Right lobe of liver (tissue), 4 donors: ENCODE results near the gene FHIT.

Experiments
- POLR2A ChIP-seq: fragments of 450-650 bp; IDR thresholded peaks from one replicate; pipeline ENCODE4 v1.6.1; 2017; ENCODE audit warnings: antibody characterized with exemption, mild to moderate bottlenecking
- TF ChIP-seq, protein P1 (sequence below), 4 donors: fragments of 200-600 bp in 3 of 4; fragments of 450-650 bp in 1 of 4; IDR thresholded peaks; one replicate each; pipeline versions ENCODE4 v1.5.1 to v1.8.0; 2016 to 2022; ENCODE audit warnings: antibody characterized with exemption in 4 of 4, mild to moderate bottlenecking in 2 of 4
- donor health status: DM: no; HTN: no; CAD: no.
- donor health status: DM: no; HTN: no; CAD: no.
- donor health status: DM: no; HTN: yes; CAD: no.

DNA sequence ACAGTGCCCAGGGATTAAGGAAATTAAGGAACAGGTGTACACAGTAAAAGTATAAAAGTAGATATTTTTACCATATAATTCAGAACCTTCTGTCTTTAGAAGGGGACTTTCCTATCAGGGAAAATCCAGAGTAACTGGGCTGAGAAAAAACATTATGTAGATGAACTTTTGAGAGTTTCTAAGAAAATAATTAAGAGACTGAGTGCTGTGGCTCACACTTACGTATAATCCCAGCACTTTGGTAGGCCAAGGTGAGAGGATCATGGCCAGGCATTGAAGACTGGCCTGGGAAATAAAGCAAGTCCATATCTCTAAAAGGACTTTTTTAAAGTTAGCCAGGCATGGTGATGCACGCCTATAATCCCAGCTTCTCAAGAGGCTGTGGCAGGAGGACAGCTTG lies 1021.8 kb downstream of the FHIT start:
- TF ChIP-seq, protein P1, sequence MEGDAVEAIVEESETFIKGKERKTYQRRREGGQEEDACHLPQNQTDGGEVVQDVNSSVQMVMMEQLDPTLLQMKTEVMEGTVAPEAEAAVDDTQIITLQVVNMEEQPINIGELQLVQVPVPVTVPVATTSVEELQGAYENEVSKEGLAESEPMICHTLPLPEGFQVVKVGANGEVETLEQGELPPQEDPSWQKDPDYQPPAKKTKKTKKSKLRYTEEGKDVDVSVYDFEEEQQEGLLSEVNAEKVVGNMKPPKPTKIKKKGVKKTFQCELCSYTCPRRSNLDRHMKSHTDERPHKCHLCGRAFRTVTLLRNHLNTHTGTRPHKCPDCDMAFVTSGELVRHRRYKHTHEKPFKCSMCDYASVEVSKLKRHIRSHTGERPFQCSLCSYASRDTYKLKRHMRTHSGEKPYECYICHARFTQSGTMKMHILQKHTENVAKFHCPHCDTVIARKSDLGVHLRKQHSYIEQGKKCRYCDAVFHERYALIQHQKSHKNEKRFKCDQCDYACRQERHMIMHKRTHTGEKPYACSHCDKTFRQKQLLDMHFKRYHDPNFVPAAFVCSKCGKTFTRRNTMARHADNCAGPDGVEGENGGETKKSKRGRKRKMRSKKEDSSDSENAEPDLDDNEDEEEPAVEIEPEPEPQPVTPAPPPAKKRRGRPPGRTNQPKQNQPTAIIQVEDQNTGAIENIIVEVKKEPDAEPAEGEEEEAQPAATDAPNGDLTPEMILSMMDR (IDR thresholded peaks at IDR 0.05) = no peak
- TF ChIP-seq POLR2A = no peak
